ENCODE results near the gene CDC42SE2.

- TF ChIP-seq CTCF (IDR thresholded peaks at IDR 0.05) (no peak), POLR2AphosphoS5 (IDR thresholded peaks at IDR 0.05) (no peak), POLR2A (IDR thresholded peaks at IDR 0.05) (no peak)
Observed at GRCh38 chr5:131386124-131386523, 122.3 kb downstream of the CDC42SE2 start.
